HG03064 (cell line): Measurements from ENCODE around the gene KCNQ5.
"Not testable (repeated sequence)": the region's sequence is repeated elsewhere in the genome, so short reads cannot be mapped to it uniquely, and the experiment has no call there.

Experiments
- ATAC-seq: cut with Tn5 transposase; IDR thresholded peaks from one replicate; pipeline ENCODE4 v1.9.1; 2021; ENCODE audit warnings: low read depth; ENCODE audit not compliant: unreplicated experiment

The KCNQ5 gene

GRCh38 chr6:73152966-73153757 lies 531.3 kb downstream of the KCNQ5 start:
- no peak for ATAC-seq

- no peak for ATAC-seq
Measured at GRCh38 chr6:73156793-73157767, 535.2 kb downstream of the KCNQ5 start.

- ATAC-seq: no peak
Measured at GRCh38 chr6:73157870-73158269, 536.0 kb downstream of the KCNQ5 start.

- no peak for ATAC-seq
Measured at GRCh38 chr6:73169111-73169510, 547.2 kb downstream of the KCNQ5 start.

DNA sequence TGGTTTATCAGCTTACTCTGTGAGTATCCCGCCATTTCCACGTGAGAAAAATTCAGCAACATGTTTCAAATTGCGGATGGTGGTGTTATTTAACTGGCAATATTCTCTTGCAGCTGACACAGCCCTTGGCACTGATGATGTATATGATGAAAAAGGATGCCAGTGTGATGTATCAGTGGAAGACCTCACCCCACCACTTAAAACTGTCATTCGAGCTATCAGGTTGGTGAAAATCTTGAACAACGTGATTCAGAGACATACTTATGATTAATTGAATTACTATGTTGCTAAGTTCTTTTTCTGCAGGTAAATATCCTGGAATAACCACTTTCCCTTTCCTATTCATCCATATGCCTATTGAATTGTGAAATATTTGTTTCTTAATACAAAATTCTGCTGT lies 547.8 kb downstream of the KCNQ5 start:
- no peak for ATAC-seq

DNA sequence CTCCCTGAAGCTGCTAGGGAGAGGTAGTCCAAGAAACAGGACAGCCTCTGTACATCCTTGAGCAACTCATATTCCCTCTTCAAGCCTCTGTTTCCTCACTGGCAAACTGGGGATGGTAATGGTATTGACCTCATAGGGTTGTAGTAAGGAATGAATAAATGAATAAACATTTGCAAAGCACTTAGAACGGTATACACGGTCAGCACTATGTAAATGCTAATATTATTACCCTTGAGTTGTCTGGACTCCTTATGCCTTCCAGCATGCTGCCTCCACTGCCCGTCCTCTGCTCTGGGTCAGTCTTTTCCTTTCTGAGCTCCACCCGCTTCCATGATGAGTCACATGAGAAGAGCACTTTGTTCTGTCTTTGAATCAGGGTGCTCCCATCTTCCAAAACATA lies 552.8 kb downstream of the KCNQ5 start:
- ATAC-seq: no peak

- no peak for ATAC-seq
Measured at GRCh38 chr6:73176057-73176456, 554.2 kb downstream of the KCNQ5 start.

- ATAC-seq: peak; percentile 60
Measured at GRCh38 chr6:73177221-73177944, 555.5 kb downstream of the KCNQ5 start.

GRCh38 chr6:73180076-73180738 lies 558.3 kb downstream of the KCNQ5 start:
- ATAC-seq: no peak

- peak; percentile 73 for ATAC-seq
Measured at GRCh38 chr6:73180763-73181619, 559.1 kb downstream of the KCNQ5 start.

DNA sequence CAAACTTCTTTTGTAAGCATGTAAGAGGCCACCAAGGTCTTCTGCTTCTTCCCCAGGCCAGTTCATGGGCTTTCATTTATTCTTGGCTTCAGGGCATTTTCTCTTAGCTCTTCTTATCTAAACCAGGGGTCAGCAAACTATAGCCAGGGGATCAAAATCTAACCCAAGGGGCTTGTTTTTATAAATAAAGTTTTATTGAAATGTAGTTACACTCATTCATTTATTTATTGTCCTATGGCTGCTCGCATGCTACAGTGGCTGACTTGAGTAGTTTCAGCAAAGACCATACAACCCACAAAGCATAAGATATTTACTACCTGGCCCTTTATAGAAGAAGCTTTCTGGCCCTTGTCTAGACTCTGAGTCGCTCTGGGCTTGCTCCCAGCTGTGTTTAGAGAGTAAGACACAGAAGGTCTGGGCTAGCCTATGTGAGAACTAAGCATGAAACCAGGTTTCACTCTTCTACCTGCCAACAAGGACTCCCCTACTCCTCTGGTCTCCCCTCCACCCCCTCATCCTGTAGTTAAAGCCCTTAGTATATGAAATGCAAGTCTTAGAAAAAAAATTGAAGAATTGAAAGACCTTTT lies 560.2 kb downstream of the KCNQ5 start:
- ATAC-seq: peak; percentile 58

DNA sequence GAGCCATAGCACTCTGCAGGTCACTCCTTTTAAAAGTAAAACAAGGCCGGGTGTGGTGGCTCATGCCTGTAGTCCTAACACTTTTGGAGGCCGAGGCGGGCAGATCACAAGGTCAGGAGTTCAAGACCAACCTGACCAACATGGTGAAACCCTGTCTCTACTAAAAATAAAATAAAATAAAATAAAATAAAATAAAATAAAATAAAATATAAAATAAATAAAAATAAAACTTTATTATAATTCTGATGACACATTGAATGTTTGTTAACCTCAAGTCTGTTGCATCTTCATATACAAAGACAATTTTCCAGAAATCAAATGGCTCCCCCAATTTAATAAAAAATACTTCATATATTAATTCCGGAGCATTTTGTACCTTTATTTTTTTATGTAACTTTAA lies 571.4 kb downstream of the KCNQ5 start:
- not testable (repeated sequence) for ATAC-seq

DNA sequence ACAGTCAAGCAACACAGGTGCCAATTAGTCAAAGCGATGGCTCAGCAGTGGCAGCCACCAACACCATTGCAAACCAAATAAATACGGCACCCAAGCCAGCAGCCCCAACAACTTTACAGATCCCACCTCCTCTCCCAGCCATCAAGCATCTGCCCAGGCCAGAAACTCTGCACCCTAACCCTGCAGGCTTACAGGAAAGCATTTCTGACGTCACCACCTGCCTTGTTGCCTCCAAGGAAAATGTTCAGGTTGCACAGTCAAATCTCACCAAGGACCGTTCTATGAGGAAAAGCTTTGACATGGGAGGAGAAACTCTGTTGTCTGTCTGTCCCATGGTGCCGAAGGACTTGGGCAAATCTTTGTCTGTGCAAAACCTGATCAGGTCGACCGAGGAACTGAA lies 572.9 kb downstream of the KCNQ5 start:
- no peak for ATAC-seq

GRCh38 chr6:73200247-73200646 lies 578.4 kb downstream of the KCNQ5 start:
- no peak for ATAC-seq

DNA sequence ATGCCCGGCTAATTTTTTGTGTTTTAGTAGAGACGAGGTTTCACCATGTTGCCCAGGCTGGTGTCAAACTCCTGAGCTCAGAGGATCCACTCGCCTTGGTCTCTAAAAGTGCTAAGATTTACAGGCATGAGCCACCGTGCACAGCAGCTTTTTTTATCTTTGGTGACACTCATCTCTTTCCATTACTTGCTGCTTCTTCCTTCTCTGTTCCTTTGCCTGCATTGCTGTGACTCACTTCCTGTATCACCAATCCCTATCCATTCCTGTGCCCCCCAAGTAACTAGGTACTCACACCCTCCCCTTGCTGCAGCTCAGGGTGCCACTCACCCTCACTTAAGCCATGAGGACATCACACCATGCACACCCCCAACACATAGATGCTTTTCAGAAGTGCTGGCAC lies 578.9 kb downstream of the KCNQ5 start:
- ATAC-seq: no peak

- no peak for ATAC-seq
Measured at GRCh38 chr6:73203098-73203497, 581.2 kb downstream of the KCNQ5 start.

DNA sequence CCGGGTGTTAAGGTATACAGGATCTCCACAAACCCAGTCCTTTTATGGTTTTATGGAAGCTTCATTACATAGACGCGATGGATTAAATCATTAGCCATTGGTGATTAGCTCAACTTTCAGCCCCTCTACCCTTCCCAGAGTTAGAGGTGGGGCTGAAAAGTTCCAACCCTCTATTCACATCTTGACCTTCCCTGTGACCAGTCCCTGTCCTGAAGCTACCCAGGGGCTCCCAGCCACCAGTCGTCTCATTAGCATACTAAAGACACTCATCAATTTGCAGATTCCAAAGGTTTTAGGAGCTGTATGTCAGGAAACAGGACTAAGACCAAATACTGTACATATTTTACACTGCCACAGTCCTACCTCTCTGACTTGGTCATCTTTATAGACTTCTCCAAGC lies 582.4 kb downstream of the KCNQ5 start:
- no peak for ATAC-seq

GRCh38 chr6:73207221-73207837 lies 585.5 kb downstream of the KCNQ5 start:
- no peak for ATAC-seq

- no peak for ATAC-seq
Measured at GRCh38 chr6:73209117-73209516, 587.3 kb downstream of the KCNQ5 start.
